G401 (cell line): ENCODE data around the gene TBRG4. TPM values are rescaled to one million over a fixed set of nuclear protein-coding genes. Genes with fewer than 3 reads are reported as not detected.
A peak's percentile ranks its signal among the peaks of the same experiment; 100 is the strongest.

Experiments used
- DNase-seq: peaks from one replicate; pipeline ENCODE4 v3.0.0-alpha.2; 2015; ENCODE audit warnings: low spot score
- in situ Hi-C: cut with HindIII; loops from 2 replicates; pipeline ENCODE4 v1.10.0; 2016; ENCODE audit warnings: low sequenced_read_pairs, mixed read lengths
- total RNA-seq: library from RNA; depleted of rRNA; stranded (reverse); fragments of >200 nt; shearing (Covaris generic); gene quantifications from 2 replicates; pipeline ENCODE4 v1.2.3, GENCODE V29; 2014

TBRG4 gene
- total RNA-seq, 1 experiment from 2014 or later = 136 TPM

- no peak for DNase-seq
- in situ Hi-C loops = no loop called here
Observed at GRCh38 chr7:45146531-45147379, 35.3 kb upstream of the TBRG4 start.

GRCh38 chr7:45145881-45146280 lies 34.4 kb upstream of the TBRG4 start:
- in situ Hi-C loops = no loop called here
- DNase-seq = no peak

GRCh38 chr7:45143616-45144015 lies 32.1 kb upstream of the TBRG4 start:
- no peak for DNase-seq
- in situ Hi-C loops = no loop called here

GRCh38 chr7:45140827-45141226 lies 29.3 kb upstream of the TBRG4 start:
- DNase-seq = no peak
- in situ Hi-C loops = no loop called here

- no peak for DNase-seq
- in situ Hi-C loops = no loop called here
Observed at GRCh38 chr7:45138433-45139267, 27.2 kb upstream of the TBRG4 start.

GRCh38 chr7:45136106-45137060 lies 24.9 kb upstream of the TBRG4 start:
- in situ Hi-C loops = no loop called here
- peak; percentile 87 for DNase-seq

GRCh38 chr7:45133877-45134276 lies 22.4 kb upstream of the TBRG4 start:
- no peak for DNase-seq
- in situ Hi-C loops = no loop called here

- no peak for DNase-seq
- in situ Hi-C loops = no loop called here
Observed at GRCh38 chr7:45133352-45133751, 21.9 kb upstream of the TBRG4 start.

- DNase-seq = no peak
- in situ Hi-C loops = no loop called here
Observed at GRCh38 chr7:45132708-45133320, 21.3 kb upstream of the TBRG4 start.

- in situ Hi-C loops = no loop called here
- DNase-seq = peak; percentile 8
Observed at GRCh38 chr7:45131891-45132290, 20.4 kb upstream of the TBRG4 start.

GRCh38 chr7:45130910-45131309 lies 19.4 kb upstream of the TBRG4 start:
- DNase-seq = no peak
- in situ Hi-C loops = no loop called here

GRCh38 chr7:45129906-45130305 lies 18.4 kb upstream of the TBRG4 start:
- no peak for DNase-seq
- in situ Hi-C loops = no loop called here

- peak; percentile 64 for DNase-seq
- in situ Hi-C loops = no loop called here
Observed at GRCh38 chr7:45129181-45129800, 17.8 kb upstream of the TBRG4 start.

- DNase-seq = no peak
- in situ Hi-C loops = no loop called here
Observed at GRCh38 chr7:45126920-45127319, 15.4 kb upstream of the TBRG4 start.

- in situ Hi-C loops = no loop called here
- DNase-seq = no peak
Observed at GRCh38 chr7:45126201-45126600, 14.7 kb upstream of the TBRG4 start.

- peak; percentile 28 for DNase-seq
- in situ Hi-C loops = no loop called here
Observed at GRCh38 chr7:45125193-45125904, 13.9 kb upstream of the TBRG4 start.

GRCh38 chr7:45123913-45124710 lies 12.6 kb upstream of the TBRG4 start:
- in situ Hi-C loops = no loop called here
- DNase-seq = no peak
